ENCODE results near the gene AADACL2. TPM values are rescaled to one million over a fixed set of nuclear protein-coding genes. Genes with fewer than 3 reads are reported as not detected.

AADACL2 gene
- total and polyA plus RNA-seq, 2 of the 4 experiments (the other 2 are of a cell fraction), result not detected

- no peak overlapping the region for H2BK20ac ChIP-seq (ENCODE audit: low read depth, low read length)
- H3K14ac ChIP-seq (replicated peaks; ENCODE audit: low read depth, low read length), result no peak overlapping the region
- no peak overlapping the region for H2BK5ac ChIP-seq (ENCODE audit: low read depth, low read length, poor library complexity, severe bottlenecking)
- H4K20me1 ChIP-seq (ENCODE audit: insufficient read depth, low read length), result no peaks in the 10 kb centered on the region
- POLR2A ChIA-PET (ENCODE audit: unreplicated experiment), result no interaction called here
- H3K27me3 ChIP-seq (ENCODE audit: control insufficient read depth, insufficient read depth, low read length), result no peaks in the 10 kb centered on the region
- no peaks in the 10 kb centered on the region for H3K4me1 ChIP-seq (ENCODE audit: control insufficient read depth, insufficient read depth, low read length)
- no peak overlapping the region for H4K8ac ChIP-seq (ENCODE audit: low read depth in 2 of 2, low read length in 2 of 2)
- dilution Hi-C loops (cut with HindIII; ENCODE audit: low sequenced_read_pairs, unreplicated experiment) (no loop called here), intact Hi-C loops (cut with micrococcal nuclease) (no loop called here), in situ Hi-C loops (cut with MboI; ENCODE audit: low sequenced_read_pairs) (no loop called here)
- H2AK5ac ChIP-seq (ENCODE audit: low read depth, low read length), result no peak overlapping the region
- no peak overlapping the region for H2BK15ac ChIP-seq (ENCODE audit: low read depth, low read length)
- no peak overlapping the region for H3K4ac ChIP-seq (ENCODE audit: low read depth, low read length)
- H3K9ac ChIP-seq (ENCODE audit: low read depth, low read length), result no peak overlapping the region
- H3K56ac ChIP-seq (ENCODE audit: extremely low read depth, insufficient read depth, low read length), result no peak overlapping the region
- no peak overlapping the region for H4K5ac ChIP-seq (ENCODE audit: low read depth, low read length)
- no peaks in the 10 kb centered on the region for H3K36me3 ChIP-seq (ENCODE audit: control insufficient read depth, insufficient read depth, low read length)
- no peaks in the 10 kb centered on the region for H3K9me3 ChIP-seq (ENCODE audit: control insufficient read depth, insufficient read depth, low read length)
- no peak overlapping the region for H4K91ac ChIP-seq (ENCODE audit: insufficient read depth, low read depth, low read length)
- CTCF ChIA-PET, result interaction anchor here (0.7 kb wide), 2 partner anchors 49 to 566 kb away, joined by 3 read pairs; no protein-coding TSS in a partner anchor
- no peak overlapping the region for H3K27ac ChIP-seq (ENCODE audit: insufficient read depth, low read length)
- no peak overlapping the region for H2AFZ ChIP-seq (replicated peaks; ENCODE audit: low read length, poor library complexity)
- no peak overlapping the region for H3K18ac ChIP-seq (ENCODE audit: low read depth, low read length)
- ATAC-seq (ENCODE audit: low read depth) (no peak), DNase-seq (no peak)
- no peak for TF ChIP-seq CTCF (conservative IDR thresholded peaks at IDR 0.05; ENCODE audit: low read depth, low read length)
- no peak for TF ChIP-seq MAZ (IDR thresholded peaks at IDR 0.05; ENCODE audit: borderline replicate concordance, low read depth, low read length)
- TF ChIP-seq RCOR1 (IDR thresholded peaks at IDR 0.05; ENCODE audit: insufficient replicate concordance, low read length), result no peak
- no peak for TF ChIP-seq RFX5 (IDR thresholded peaks at IDR 0.05; ENCODE audit: low read depth, low read length)
- TF ChIP-seq CHD1 (IDR thresholded peaks at IDR 0.05; ENCODE audit: low read depth, low read length), result no peak
- no peak for TF ChIP-seq USF2 (IDR thresholded peaks at IDR 0.05; ENCODE audit: low read depth, low read length)
- no peak for TF ChIP-seq NFE2L2 (IDR thresholded peaks at IDR 0.05; ENCODE audit: low read depth, low read length)
- TF ChIP-seq SMC3 (IDR thresholded peaks at IDR 0.05; ENCODE audit: low read depth, low read length), result no peak
- TF ChIP-seq BHLHE40 (IDR thresholded peaks at IDR 0.05; ENCODE audit: low read depth, low read length), result no peak
- TF ChIP-seq MXI1 (IDR thresholded peaks at IDR 0.05; ENCODE audit: borderline replicate concordance, low read depth, low read length), result no peak
- no peak for TF ChIP-seq FOS (IDR thresholded peaks at IDR 0.05; ENCODE audit: low read depth, low read length)
- TF ChIP-seq POLR2A (IDR thresholded peaks at IDR 0.05; ENCODE audit: low read depth, low read length), result no peak
- TF ChIP-seq RAD21 (IDR thresholded peaks at IDR 0.05; ENCODE audit: low read length), result no peak
- TF ChIP-seq MAFK (IDR thresholded peaks at IDR 0.05; ENCODE audit: low read depth, low read length), result no peak
- no peak for TF ChIP-seq CEBPB (IDR thresholded peaks at IDR 0.05; ENCODE audit: low read depth, low read length)
- TF ChIP-seq ELK1 (IDR thresholded peaks at IDR 0.05; ENCODE audit: borderline replicate concordance, low read depth, low read length), result no peak
- no TSS peak for BruUV-seq (replicated peaks)
- no peaks in the 10 kb centered on the region for H3K9me1 ChIP-seq (ENCODE audit: insufficient read depth, low read length)
- H2BK120ac ChIP-seq (ENCODE audit: low read depth, low read length), result no peak overlapping the region
- H3K23ac ChIP-seq (ENCODE audit: low read depth, low read length), result no peak overlapping the region
- H3K4me3 ChIP-seq (ENCODE audit: insufficient read depth, low read depth, low read length), result no peak overlapping the region
- 100% methylated on average over 1 of the region's 4 CpGs; no CpG with 5 or more reads in 1 of the 2 experiments for WGBS, 2 experiments (ENCODE audit: extremely low coverage in 2 of 2, insufficient read length in 1 of 2)
- no peak overlapping the region for H3K4me2 ChIP-seq (ENCODE audit: low read depth, low read length)
- no peak overlapping the region for H2AK9ac ChIP-seq (replicated peaks; ENCODE audit: low read depth, low read length, poor library complexity)
- H3K79me1 ChIP-seq (ENCODE audit: low read depth in 1 of 2, low read length in 2 of 2), result no peaks in the 10 kb centered on the region
Observed at GRCh38 chr3:151772825-151773480, 39.2 kb downstream of the AADACL2 start.
